C4-2B (cell line): ENCODE measurements around the gene GRIN3B.

Experiments used
- ZFX ChIP-seq: fragments of 450-650 bp; IDR thresholded peaks from 2 replicates; pipeline ENCODE4 v1.6.1; 2017
- TF ChIP-seq, protein P1 (sequence below): fragments of 450-650 bp; conservative IDR thresholded peaks from 2 replicates; pipeline ENCODE4 v1.5.1; 2017; ENCODE audit warnings: mild to moderate bottlenecking

DNA sequence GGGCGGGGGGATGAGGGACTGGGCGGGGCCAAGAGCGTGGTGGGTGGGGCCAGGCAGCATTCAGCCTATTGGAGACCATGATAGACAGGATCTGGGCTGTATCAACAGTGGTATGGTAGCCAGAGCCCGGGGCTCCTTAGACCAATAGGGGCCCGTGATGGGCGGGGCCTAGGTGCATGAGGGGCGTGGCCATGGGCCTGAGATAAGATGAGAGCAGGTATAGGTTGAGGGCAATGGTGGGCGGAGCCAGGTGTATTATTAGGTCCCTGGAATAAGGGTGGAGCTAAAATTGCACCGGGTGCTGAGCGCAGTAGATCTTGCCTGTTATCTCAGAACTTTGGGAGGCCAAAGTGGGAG lies 45.0 kb downstream of the GRIN3B start:
- TF ChIP-seq, protein P1, sequence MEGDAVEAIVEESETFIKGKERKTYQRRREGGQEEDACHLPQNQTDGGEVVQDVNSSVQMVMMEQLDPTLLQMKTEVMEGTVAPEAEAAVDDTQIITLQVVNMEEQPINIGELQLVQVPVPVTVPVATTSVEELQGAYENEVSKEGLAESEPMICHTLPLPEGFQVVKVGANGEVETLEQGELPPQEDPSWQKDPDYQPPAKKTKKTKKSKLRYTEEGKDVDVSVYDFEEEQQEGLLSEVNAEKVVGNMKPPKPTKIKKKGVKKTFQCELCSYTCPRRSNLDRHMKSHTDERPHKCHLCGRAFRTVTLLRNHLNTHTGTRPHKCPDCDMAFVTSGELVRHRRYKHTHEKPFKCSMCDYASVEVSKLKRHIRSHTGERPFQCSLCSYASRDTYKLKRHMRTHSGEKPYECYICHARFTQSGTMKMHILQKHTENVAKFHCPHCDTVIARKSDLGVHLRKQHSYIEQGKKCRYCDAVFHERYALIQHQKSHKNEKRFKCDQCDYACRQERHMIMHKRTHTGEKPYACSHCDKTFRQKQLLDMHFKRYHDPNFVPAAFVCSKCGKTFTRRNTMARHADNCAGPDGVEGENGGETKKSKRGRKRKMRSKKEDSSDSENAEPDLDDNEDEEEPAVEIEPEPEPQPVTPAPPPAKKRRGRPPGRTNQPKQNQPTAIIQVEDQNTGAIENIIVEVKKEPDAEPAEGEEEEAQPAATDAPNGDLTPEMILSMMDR = no peak
- no peak for TF ChIP-seq ZFX
